Ishikawa (cell line): ENCODE data around the gene SNX32.

Experiments used
- EP300 ChIP-seq: IDR thresholded peaks from 2 replicates; pipeline ENCODE4 v1.6.1; 2012; ENCODE audit warnings: borderline replicate concordance
- FOXM1 ChIP-seq: IDR thresholded peaks from 2 replicates; pipeline ENCODE4 v1.6.1; 2012; ENCODE audit warnings: low read depth, borderline replicate concordance
- TCF12 ChIP-seq: IDR thresholded peaks from 2 replicates; pipeline ENCODE4 v1.6.1; 2012; ENCODE audit warnings: low read depth
- TEAD4 ChIP-seq: IDR thresholded peaks from 2 replicates; pipeline ENCODE4 v1.6.1; 2012
- USF1 ChIP-seq: IDR thresholded peaks from 2 replicates; pipeline ENCODE4 v1.6.1; 2012
- YY1 ChIP-seq: IDR thresholded peaks from 2 replicates; pipeline ENCODE4 v1.6.1; 2012; ENCODE audit warnings: low read depth
- TF ChIP-seq, protein P1 (sequence below): IDR thresholded peaks from 2 replicates; pipeline ENCODE4 v1.6.1; 2012
- TF ChIP-seq, protein P2 (sequence below): IDR thresholded peaks from 2 replicates; pipeline ENCODE4 v1.6.1; 2012; ENCODE audit warnings: low read depth, mild to moderate bottlenecking

DNA sequence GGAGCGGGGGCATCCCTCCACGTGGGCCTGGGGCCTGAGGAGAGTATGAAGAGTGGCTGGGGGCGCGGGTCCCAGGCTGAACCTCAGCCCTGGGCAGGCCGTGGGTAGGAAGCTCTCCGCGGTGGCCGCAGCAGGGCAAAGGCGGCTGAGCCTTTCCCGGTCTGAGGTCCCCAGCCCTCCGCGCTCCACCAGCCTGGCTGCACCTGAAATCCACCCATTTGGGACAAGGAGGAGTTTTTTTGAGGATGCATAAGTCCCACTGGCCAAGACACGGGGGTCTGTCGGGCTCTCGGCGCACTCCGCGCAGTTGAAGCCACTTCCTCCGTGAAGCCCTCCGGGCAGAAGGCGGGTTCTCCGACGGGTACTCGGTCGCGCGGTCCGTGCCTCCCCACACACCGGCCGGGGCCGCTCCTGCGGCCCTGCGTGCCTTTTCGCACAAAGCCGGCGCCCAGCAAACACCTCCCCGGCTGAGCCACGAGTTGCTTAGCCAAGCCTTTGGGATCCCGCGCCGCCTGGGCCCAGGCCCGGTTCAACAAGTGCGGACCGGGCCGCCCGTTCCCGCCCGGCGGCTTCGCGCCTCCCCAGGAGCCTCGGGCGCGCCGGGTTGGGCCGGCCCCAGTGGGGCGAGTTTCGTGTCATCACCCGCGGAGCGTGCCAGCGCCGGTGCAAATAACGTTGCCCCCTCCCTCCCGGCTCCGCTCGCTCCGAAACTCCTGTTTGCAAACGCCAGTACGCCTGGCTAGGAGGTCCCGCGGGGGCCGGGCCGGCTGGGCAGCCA lies 47.6 kb upstream of the SNX32 start:
- TF ChIP-seq TEAD4 (no peak), USF1 (no peak), TCF12 (no peak), EP300 (0 out of 2 replicates have a peak, but pooled peaks have one; percentile 3), FOXM1 (no peak), YY1 (no peak)
- TF ChIP-seq, protein P1, sequence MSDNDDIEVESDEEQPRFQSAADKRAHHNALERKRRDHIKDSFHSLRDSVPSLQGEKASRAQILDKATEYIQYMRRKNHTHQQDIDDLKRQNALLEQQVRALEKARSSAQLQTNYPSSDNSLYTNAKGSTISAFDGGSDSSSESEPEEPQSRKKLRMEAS, result peak; percentile 42; the same call in 1 of the 2 replicates
- TF ChIP-seq, protein P2, sequence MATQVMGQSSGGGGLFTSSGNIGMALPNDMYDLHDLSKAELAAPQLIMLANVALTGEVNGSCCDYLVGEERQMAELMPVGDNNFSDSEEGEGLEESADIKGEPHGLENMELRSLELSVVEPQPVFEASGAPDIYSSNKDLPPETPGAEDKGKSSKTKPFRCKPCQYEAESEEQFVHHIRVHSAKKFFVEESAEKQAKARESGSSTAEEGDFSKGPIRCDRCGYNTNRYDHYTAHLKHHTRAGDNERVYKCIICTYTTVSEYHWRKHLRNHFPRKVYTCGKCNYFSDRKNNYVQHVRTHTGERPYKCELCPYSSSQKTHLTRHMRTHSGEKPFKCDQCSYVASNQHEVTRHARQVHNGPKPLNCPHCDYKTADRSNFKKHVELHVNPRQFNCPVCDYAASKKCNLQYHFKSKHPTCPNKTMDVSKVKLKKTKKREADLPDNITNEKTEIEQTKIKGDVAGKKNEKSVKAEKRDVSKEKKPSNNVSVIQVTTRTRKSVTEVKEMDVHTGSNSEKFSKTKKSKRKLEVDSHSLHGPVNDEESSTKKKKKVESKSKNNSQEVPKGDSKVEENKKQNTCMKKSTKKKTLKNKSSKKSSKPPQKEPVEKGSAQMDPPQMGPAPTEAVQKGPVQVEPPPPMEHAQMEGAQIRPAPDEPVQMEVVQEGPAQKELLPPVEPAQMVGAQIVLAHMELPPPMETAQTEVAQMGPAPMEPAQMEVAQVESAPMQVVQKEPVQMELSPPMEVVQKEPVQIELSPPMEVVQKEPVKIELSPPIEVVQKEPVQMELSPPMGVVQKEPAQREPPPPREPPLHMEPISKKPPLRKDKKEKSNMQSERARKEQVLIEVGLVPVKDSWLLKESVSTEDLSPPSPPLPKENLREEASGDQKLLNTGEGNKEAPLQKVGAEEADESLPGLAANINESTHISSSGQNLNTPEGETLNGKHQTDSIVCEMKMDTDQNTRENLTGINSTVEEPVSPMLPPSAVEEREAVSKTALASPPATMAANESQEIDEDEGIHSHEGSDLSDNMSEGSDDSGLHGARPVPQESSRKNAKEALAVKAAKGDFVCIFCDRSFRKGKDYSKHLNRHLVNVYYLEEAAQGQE, result no peak
